ENCODE results near the gene RBM38.

GRCh38 chr20:57445774-57446173 is 54.6 kb downstream of the RBM38 start:
- TF ChIP-seq, protein P1, sequence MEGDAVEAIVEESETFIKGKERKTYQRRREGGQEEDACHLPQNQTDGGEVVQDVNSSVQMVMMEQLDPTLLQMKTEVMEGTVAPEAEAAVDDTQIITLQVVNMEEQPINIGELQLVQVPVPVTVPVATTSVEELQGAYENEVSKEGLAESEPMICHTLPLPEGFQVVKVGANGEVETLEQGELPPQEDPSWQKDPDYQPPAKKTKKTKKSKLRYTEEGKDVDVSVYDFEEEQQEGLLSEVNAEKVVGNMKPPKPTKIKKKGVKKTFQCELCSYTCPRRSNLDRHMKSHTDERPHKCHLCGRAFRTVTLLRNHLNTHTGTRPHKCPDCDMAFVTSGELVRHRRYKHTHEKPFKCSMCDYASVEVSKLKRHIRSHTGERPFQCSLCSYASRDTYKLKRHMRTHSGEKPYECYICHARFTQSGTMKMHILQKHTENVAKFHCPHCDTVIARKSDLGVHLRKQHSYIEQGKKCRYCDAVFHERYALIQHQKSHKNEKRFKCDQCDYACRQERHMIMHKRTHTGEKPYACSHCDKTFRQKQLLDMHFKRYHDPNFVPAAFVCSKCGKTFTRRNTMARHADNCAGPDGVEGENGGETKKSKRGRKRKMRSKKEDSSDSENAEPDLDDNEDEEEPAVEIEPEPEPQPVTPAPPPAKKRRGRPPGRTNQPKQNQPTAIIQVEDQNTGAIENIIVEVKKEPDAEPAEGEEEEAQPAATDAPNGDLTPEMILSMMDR (IDR thresholded peaks at IDR 0.05; ENCODE audit: borderline replicate concordance, extremely low read depth, low read length, poor library complexity, severe bottlenecking) = no peak
- no peak for TF ChIP-seq EZH2 (IDR thresholded peaks at IDR 0.05; ENCODE audit: borderline replicate concordance, low read depth, low read length, severe bottlenecking)

Measured in DND-41 (cell line).